Naive thymus-derived CD4-positive, alpha-beta T cell (primary cell): Measurements from ENCODE around the gene DIAPH2. TPM values are rescaled to one million over a fixed set of nuclear protein-coding genes. Genes with fewer than 3 reads are reported as not detected.

Experiments used
- ATAC-seq: fragments of 150-1000 bp; cut with Tn5 transposase; 2 replicates; pipeline ENCODE4 v1.10.0; 2021; ENCODE audit warnings: mild to moderate bottlenecking, moderate library complexity
- CTCF ChIA-PET: fragments of 350-600 bp; sonication (Branson Sonifier 250); formaldehyde crosslinking; loops from one replicate; lab custom pipeline; 2021; ENCODE audit warnings: antibody characterized with exemption; lab: Charles Lee
- POLR2A ChIA-PET: fragments of 350-600 bp; sonication (Branson Sonifier 250); formaldehyde crosslinking; loops from one replicate; lab custom pipeline; 2021; ENCODE audit warnings: antibody characterized with exemption, inconsistent platforms; lab: Charles Lee
- DNase-seq, 9 donors: peaks; one replicate each; pipeline versions ENCODE4 v3.0.0 to v3.0.0-alpha.2; 2020 to 2022; ENCODE audit warnings: mixed read lengths in 1 of 9
- H3K27ac ChIP-seq: one replicate; pipeline ENCODE4 v1.7.0; 2013; ENCODE audit warnings: mild to moderate bottlenecking, low read depth, low read length, moderate library complexity
- H3K27me3 ChIP-seq, 2 donors: one replicate each; pipeline ENCODE4 v1.7.0; 2013; ENCODE audit warnings: low read length in 2 of 2, mild to moderate bottlenecking in 2 of 2, moderate library complexity in 2 of 2; ENCODE audit not compliant: control insufficient read depth in 2 of 2, insufficient read depth in 2 of 2
- H3K36me3 ChIP-seq, 3 experiments: 1 replicate in 2 of 3; 2 replicates in 1 of 3; pipeline ENCODE4 v1.7.0; 2013; ENCODE audit warnings: low read length in 3 of 3, mild to moderate bottlenecking in 3 of 3, moderate library complexity in 1 of 3; ENCODE audit not compliant: insufficient read depth in 3 of 3, control insufficient read depth in 2 of 3
- H3K4me1 ChIP-seq, 2 donors: one replicate each; pipeline ENCODE4 v1.7.0; 2013; ENCODE audit warnings: low read length in 2 of 2, mild to moderate bottlenecking in 2 of 2, moderate library complexity in 1 of 2; ENCODE audit not compliant: control insufficient read depth in 2 of 2, insufficient read depth in 2 of 2
- H3K4me3 ChIP-seq: 2 replicates; pipeline ENCODE4 v1.7.0; 2013; ENCODE audit warnings: mild to moderate bottlenecking, low read length
- H3K9me3 ChIP-seq, 3 experiments: 1 replicate in 2 of 3; 2 replicates in 1 of 3; pipeline ENCODE4 v1.7.0; 2013; ENCODE audit warnings: low read length in 3 of 3; ENCODE audit not compliant: control insufficient read depth in 2 of 3
- H3K27ac Mint-ChIP-seq, 9 donors: one replicate each; pipeline ENCODE4 v1.8.0; 2020 to 2022; ENCODE audit warnings: mixed read lengths in 9 of 9, mild to moderate bottlenecking in 8 of 9, moderate library complexity in 5 of 9, inconsistent platforms in 2 of 9
- H3K27me3 Mint-ChIP-seq, 5 donors: one replicate each; pipeline ENCODE4 v1.8.0; 2021 to 2022; ENCODE audit warnings: mixed read lengths in 5 of 5, mild to moderate bottlenecking in 1 of 5
- H3K36me3 Mint-ChIP-seq, 5 donors: one replicate each; pipeline ENCODE4 v1.8.0; 2020 to 2022; ENCODE audit warnings: mixed read lengths in 5 of 5, mild to moderate bottlenecking in 3 of 5, inconsistent platforms in 1 of 5
- H3K4me1 Mint-ChIP-seq, 7 donors: one replicate each; pipeline ENCODE4 v1.8.0; 2020 to 2022; ENCODE audit warnings: mixed read lengths in 7 of 7, mild to moderate bottlenecking in 3 of 7, inconsistent platforms in 1 of 7
- H3K4me3 Mint-ChIP-seq, 10 donors: one replicate each; pipeline ENCODE4 v1.8.0; 2020 to 2022; ENCODE audit warnings: mild to moderate bottlenecking in 10 of 10, mixed read lengths in 10 of 10, moderate library complexity in 6 of 10, inconsistent platforms in 2 of 10
- H3K9me3 Mint-ChIP-seq, 11 donors: one replicate each; pipeline ENCODE4 v1.8.0; 2020 to 2022; ENCODE audit warnings: mixed read lengths in 11 of 11, mild to moderate bottlenecking in 4 of 11, inconsistent platforms in 1 of 11, moderate library complexity in 1 of 11
- intact Hi-C, 2 donors: fragments of 100-400 bp; cut with micrococcal nuclease; formaldehyde crosslinking; loops; one replicate each; pipeline ENCODE4 v1.15.1; 2023
- polyA plus RNA-seq, 2 donors: library from polyadenylated mRNA; unstranded; fragments of 300-500 nt; fragmentation: Illumina TruSeq; gene quantifications; one replicate each; pipeline ENCODE4 v1.2.3, GENCODE V29; 2021
- total RNA-seq, 6 experiments: library from RNA in 5 of 6; stranded (reverse) in 5 of 6; gene quantifications; 1 replicate in 5 of 6; 2 replicates in 1 of 6; pipeline ENCODE4 v1.2.3 and lab custom pipeline; 2021 to 2026

The DIAPH2 gene
- total and polyA plus RNA-seq, 7 experiments from 2014 or later, result 4.2 to 23.9 (median 6.9) TPM

DNA sequence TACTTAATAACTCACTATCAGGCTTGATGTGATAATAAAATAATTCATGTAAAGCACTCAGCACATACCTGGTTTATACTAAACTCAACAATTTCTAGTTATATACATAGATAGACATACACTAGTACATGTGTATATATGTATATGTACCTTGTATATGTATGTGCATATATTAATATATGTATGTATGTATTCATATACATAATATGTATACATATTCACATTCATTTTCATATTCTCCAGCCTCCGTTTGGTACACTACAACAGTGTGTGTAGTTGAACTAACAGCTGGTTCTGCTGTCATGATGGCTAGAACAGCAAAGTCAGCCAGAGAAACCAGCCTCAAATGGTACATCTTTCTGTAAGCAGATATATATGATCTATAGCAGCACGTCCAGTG lies 869.2 kb downstream of the DIAPH2 start:
- H3K4me3 Mint-ChIP-seq, result no peak overlapping the region
- H3K36me3 Mint-ChIP-seq, result peaks cover 0 to 4% (median 0%) of the 10 kb centered on the region in 5 donors
- DNase-seq (no peak), ATAC-seq (no peak)
- no peaks in the 10 kb centered on the region for H3K36me3 ChIP-seq
- H3K4me3 ChIP-seq, result no peak overlapping the region
- no peaks in the 10 kb centered on the region for H3K4me1 Mint-ChIP-seq
- no peaks in the 10 kb centered on the region for H3K27me3 Mint-ChIP-seq
- H3K27ac ChIP-seq, result no peak overlapping the region
- H3K27me3 ChIP-seq, result no peaks in the 10 kb centered on the region
- H3K27ac Mint-ChIP-seq, result no peak overlapping the region
- intact Hi-C loops, result no loop called here
- POLR2A ChIA-PET, result no interaction called here
- CTCF ChIA-PET, result no interaction called here
- H3K4me1 ChIP-seq, result no peaks in the 10 kb centered on the region
- peaks cover 0 to 1% (median 0%) of the 10 kb centered on the region in 11 donors for H3K9me3 Mint-ChIP-seq
- H3K9me3 ChIP-seq, result no peaks in the 10 kb centered on the region

DNA sequence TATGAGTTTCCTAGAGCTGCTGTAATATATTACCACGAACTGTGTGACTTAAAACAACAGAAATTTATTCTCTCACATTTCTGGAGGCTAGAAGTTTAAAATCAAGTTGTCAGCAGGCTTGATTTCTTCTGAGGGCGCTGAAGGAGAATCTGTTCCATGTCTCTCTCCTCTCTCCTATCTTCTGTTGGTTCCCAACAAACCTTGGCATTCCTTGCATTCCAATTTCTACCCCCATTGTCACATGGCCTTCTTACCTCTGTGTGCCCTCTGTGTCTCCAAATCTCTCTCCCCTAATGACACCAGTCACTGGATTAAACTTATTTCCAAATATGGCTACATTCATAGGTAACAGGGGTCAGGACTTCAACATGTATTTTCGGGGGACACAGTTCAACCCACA lies 871.7 kb downstream of the DIAPH2 start:
- H3K36me3 Mint-ChIP-seq, result peaks cover 0 to 4% (median 0%) of the 10 kb centered on the region in 5 donors
- Histone ChIP-seq H3K9me3 (no peaks in the 10 kb centered on the region), H3K36me3 (no peaks in the 10 kb centered on the region), H3K4me3 (no peak overlapping the region), H3K27ac (no peak overlapping the region), H3K27me3 (no peaks in the 10 kb centered on the region), H3K4me1 (no peaks in the 10 kb centered on the region)
- DNase-seq, result no peak
- CTCF ChIA-PET, result no interaction called here
- intact Hi-C loops, result no loop called here
- POLR2A ChIA-PET, result no interaction called here
- H3K4me3 Mint-ChIP-seq, result no peak overlapping the region
- ATAC-seq, result no peak
- no peaks in the 10 kb centered on the region for H3K27me3 Mint-ChIP-seq
- no peak overlapping the region for H3K27ac Mint-ChIP-seq
- H3K4me1 Mint-ChIP-seq, result peaks cover 0 to 4% (median 0%) of the 10 kb centered on the region in 7 donors
- no peaks in the 10 kb centered on the region for H3K9me3 Mint-ChIP-seq

DNA sequence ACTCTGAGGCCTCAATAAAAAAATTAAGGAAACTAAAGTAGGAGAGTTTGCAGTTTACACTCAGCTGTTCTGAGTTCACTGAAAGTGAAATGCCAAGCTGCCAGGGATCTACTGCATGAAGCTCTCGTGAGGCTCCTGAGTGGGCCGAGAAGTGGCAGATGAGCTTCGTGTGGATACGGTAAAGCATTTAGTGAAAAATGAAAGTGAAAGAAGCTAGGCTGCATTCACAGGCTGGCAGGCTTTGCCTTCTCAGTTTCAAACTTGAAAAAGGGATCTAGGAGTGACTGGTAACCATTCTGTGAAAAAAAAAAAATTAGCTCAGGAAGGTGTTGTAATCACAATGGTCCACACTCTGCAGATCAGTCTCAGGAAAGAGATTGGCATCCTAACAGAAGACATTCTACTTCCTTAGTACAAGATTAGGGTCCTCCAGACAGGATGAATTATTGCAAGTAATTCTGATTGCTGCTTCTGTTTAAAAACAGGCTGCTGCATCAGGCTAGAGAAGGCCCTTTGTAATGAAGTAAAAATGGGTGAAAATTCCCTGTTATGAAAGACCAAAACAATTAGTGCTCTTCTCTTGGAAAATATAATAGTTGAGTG lies 879.0 kb downstream of the DIAPH2 start:
- ChIA-PET CTCF (no interaction called here), POLR2A (no interaction called here)
- ATAC-seq (peak; percentile 94), DNase-seq (peak; percentile 4 to 72 (median 45))
- intact Hi-C loops, result loop anchor here (5.0 to 10.0 kb wide), 2 partner anchors 166 to 879 kb away; partner anchors contain the start of gene DIAPH2 (in 2 of the 2)
- Mint-ChIP-seq H3K4me1 (peaks cover 0 to 33% (median 13%) of the 10 kb centered on the region in 7 donors), H3K27ac (peak overlapping the region; percentile 76 to 98 (median 93)), H3K4me3 (peak overlapping the region; percentile 74 to 95 (median 86)), H3K27me3 (no peaks in the 10 kb centered on the region), H3K9me3 (no peaks in the 10 kb centered on the region), H3K36me3 (no peaks in the 10 kb centered on the region)
- H3K27ac ChIP-seq, result peak overlapping the region; percentile 58
- H3K4me3 ChIP-seq, result peak overlapping the region; percentile 46
- no peaks in the 10 kb centered on the region for H3K36me3 ChIP-seq
- no peaks in the 10 kb centered on the region for H3K9me3 ChIP-seq
- no peaks in the 10 kb centered on the region for H3K27me3 ChIP-seq
- H3K4me1 ChIP-seq, result no peaks in the 10 kb centered on the region

DNA sequence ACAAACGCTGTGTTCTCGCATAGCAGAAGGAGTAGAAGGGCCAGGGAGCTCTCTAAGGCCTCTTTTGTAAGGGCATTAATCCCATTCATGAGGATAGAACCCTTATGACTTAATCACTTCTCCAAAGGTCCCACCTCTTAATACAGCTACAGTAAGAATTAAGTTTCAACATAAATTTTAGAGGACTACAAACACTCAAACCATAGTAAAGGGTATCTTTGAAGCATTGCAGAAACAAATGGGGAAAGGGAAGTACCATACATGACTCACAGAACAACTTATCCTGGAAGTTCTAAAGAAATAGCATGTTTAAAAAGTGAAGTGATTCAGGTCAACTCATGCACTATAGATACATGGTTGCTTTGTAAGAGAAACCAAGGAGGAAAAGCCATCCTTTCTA lies 879.9 kb downstream of the DIAPH2 start:
- no peak overlapping the region for H3K4me3 ChIP-seq
- Mint-ChIP-seq H3K36me3 (no peaks in the 10 kb centered on the region), H3K4me3 (peak overlapping the region in 6 of 10 donors; percentile 84 to 95 (median 92)), H3K9me3 (no peaks in the 10 kb centered on the region), H3K27ac (peak overlapping the region in 5 of 9 donors; percentile 38 to 95 (median 89)), H3K4me1 (peaks cover 0 to 33% (median 13%) of the 10 kb centered on the region in 7 donors), H3K27me3 (no peaks in the 10 kb centered on the region)
- CTCF ChIA-PET, result no interaction called here
- no peaks in the 10 kb centered on the region for H3K9me3 ChIP-seq
- no peaks in the 10 kb centered on the region for H3K4me1 ChIP-seq
- intact Hi-C loops, result loop anchor here (5.0 to 10.0 kb wide), 2 partner anchors 167 to 880 kb away; partner anchors contain the start of gene DIAPH2 (in 2 of the 2)
- no peaks in the 10 kb centered on the region for H3K36me3 ChIP-seq
- H3K27ac ChIP-seq, result no peak overlapping the region
- no peaks in the 10 kb centered on the region for H3K27me3 ChIP-seq
- POLR2A ChIA-PET, result no interaction called here
- peak; percentile 48 for ATAC-seq
- no peak for DNase-seq

DNA sequence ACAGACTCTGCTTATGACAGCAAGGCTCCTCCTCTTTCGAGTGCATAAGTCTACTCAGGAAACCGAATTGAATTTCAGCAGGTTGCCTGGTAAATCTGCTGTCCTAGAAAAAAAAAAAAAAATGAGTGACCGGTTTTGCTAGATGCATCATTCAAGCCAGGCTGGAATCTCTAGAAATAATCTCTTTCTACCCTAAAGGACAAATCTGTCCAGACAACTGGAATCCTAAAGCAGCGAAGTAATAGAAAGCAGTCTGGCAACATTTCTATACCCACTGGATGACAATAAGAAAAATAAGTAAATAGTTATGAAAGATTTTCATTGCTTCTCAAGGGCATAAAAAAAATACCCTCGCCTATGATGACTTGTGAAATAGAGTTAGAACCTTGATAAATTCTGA lies 902.5 kb downstream of the DIAPH2 start:
- Mint-ChIP-seq H3K4me3 (no peak overlapping the region), H3K27me3 (no peaks in the 10 kb centered on the region), H3K27ac (no peak overlapping the region), H3K36me3 (no peaks in the 10 kb centered on the region), H3K4me1 (no peaks in the 10 kb centered on the region), H3K9me3 (peaks cover 0 to 2% (median 0%) of the 10 kb centered on the region in 11 donors)
- no peaks in the 10 kb centered on the region for H3K36me3 ChIP-seq
- H3K4me3 ChIP-seq, result no peak overlapping the region
- H3K9me3 ChIP-seq, result no peaks in the 10 kb centered on the region
- no peak for DNase-seq
- ATAC-seq, result no peak
- intact Hi-C loops, result no loop called here
- H3K27me3 ChIP-seq, result no peaks in the 10 kb centered on the region
- no peak overlapping the region for H3K27ac ChIP-seq
- ChIA-PET CTCF (no interaction called here), POLR2A (no interaction called here)
- H3K4me1 ChIP-seq, result no peaks in the 10 kb centered on the region

DNA sequence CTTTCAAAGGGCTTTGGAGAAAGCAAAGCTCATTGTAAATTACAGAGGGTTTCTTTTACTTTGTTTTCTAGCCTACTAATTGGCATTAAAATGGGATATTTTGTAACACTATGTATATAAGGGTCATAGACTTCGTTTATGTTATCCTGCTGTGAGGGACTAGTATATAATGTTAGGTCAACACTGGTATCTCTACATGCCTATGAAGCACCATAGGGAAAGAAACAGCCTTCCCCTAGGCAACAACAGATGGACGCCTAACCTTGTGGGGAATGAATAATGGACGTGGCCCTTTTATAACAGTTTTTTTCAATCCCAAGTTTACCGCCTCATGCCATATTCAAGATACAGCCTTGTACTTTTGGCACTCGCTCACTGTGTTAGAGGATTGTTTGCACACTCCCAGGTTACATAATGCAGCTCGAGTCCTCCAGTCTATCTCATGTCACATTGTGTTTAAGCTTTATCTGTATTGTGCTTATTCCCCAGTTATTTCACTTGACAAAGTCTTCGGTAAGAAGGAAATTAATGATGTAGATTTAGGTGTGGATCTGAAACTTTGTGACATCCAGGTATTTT lies 910.1 kb downstream of the DIAPH2 start:
- no peaks in the 10 kb centered on the region for H3K9me3 ChIP-seq
- DNase-seq (no peak), ATAC-seq (no peak)
- no peak overlapping the region for H3K4me3 ChIP-seq
- intact Hi-C loops, result no loop called here
- no peaks in the 10 kb centered on the region for H3K27me3 ChIP-seq
- no peak overlapping the region for H3K27ac ChIP-seq
- H3K4me1 ChIP-seq, result no peaks in the 10 kb centered on the region
- ChIA-PET CTCF (no interaction called here), POLR2A (no interaction called here)
- Mint-ChIP-seq H3K4me3 (no peak overlapping the region), H3K4me1 (peaks cover 0 to 11% (median 7%) of the 10 kb centered on the region in 7 donors), H3K9me3 (no peaks in the 10 kb centered on the region), H3K27me3 (no peaks in the 10 kb centered on the region), H3K27ac (no peak overlapping the region), H3K36me3 (peaks cover 0 to 8% (median 0%) of the 10 kb centered on the region in 5 donors)
- H3K36me3 ChIP-seq, result no peaks in the 10 kb centered on the region
